H4 (cell line): ENCODE data around the gene RAC3. TPM values are rescaled to one million over a fixed set of nuclear protein-coding genes. Genes with fewer than 3 reads are reported as not detected.
"Not testable (repeated sequence)": the region's sequence is repeated elsewhere in the genome, so short reads cannot be mapped to it uniquely, and the experiment has no call there.

Source experiments
- DNase-seq: peaks from one replicate; pipeline ENCODE4 v3.0.0-alpha.2; 2015; ENCODE audit warnings: low spot score
- total RNA-seq: library from RNA; depleted of rRNA; stranded (reverse); fragments of >200 nt; shearing (Covaris generic); gene quantifications from 2 replicates; pipeline ENCODE4 v1.2.3, GENCODE V29; 2014

Gene RAC3
- total RNA-seq, 1 experiment from 2014 or later, result 21.6 TPM

- no peak for DNase-seq
Observed at GRCh38 chr17:82023447-82024241, 7.8 kb upstream of the RAC3 start.

- DNase-seq, result no peak
Observed at GRCh38 chr17:82024859-82025258, 6.6 kb upstream of the RAC3 start.

- DNase-seq, result no peak
Observed at GRCh38 chr17:82025401-82026107, 5.9 kb upstream of the RAC3 start.

- DNase-seq, result no peak
Observed at GRCh38 chr17:82028246-82028645, 3.2 kb upstream of the RAC3 start.

GRCh38 chr17:82028966-82029365 is 2.5 kb upstream of the RAC3 start:
- no peak for DNase-seq

GRCh38 chr17:82029391-82029790 is 2.1 kb upstream of the RAC3 start:
- DNase-seq, result no peak

- no peak for DNase-seq
Observed at GRCh38 chr17:82029990-82030469, 1.4 kb upstream of the RAC3 start.

- DNase-seq, result peak; percentile 49
Observed at GRCh38 chr17:82030470-82031302, 792 bp upstream of the RAC3 start.

GRCh38 chr17:82031885-82032627 is 578 bp downstream of the RAC3 start:
- DNase-seq, result no peak

GRCh38 chr17:82033359-82034085 is 2.0 kb downstream of the RAC3 start:
- no peak for DNase-seq

GRCh38 chr17:82034371-82035011 is 3.0 kb downstream of the RAC3 start:
- no peak for DNase-seq

- no peak for DNase-seq
Observed at GRCh38 chr17:82035488-82035887, 4.0 kb downstream of the RAC3 start.

GRCh38 chr17:82035956-82036633 is 4.6 kb downstream of the RAC3 start:
- DNase-seq, result no peak

- DNase-seq, result no peak
Observed at GRCh38 chr17:82036634-82037091, 5.2 kb downstream of the RAC3 start.

GRCh38 chr17:82037092-82037888 is 5.8 kb downstream of the RAC3 start, which contains the start of gene DCXR:
Gene DCXR (minus strand): TSS chr17:82037697. CDS start chr17:82037682, 15 bp downstream.
- peak; percentile 95 for DNase-seq

GRCh38 chr17:82037889-82038195 is 6.4 kb downstream of the RAC3 start:
- DNase-seq, result no peak

GRCh38 chr17:82038796-82039409 is 7.4 kb downstream of the RAC3 start:
- DNase-seq, result not testable (repeated sequence)

- no peak for DNase-seq
Observed at GRCh38 chr17:82039695-82040299, 8.3 kb downstream of the RAC3 start.
